ENCODE measurements around the gene CHTOP. TPM values are rescaled to one million over a fixed set of nuclear protein-coding genes. Genes with fewer than 3 reads are reported as not detected.
"Not testable (repeated sequence)": the region's sequence is repeated elsewhere in the genome, so short reads cannot be mapped to it uniquely, and the experiment has no call there.

Gene CHTOP
- total RNA-seq, 6 donors from 2014 or later = 51.3 to 89.1 (median 59.2) TPM

- H3K36me3 ChIP-seq = peaks cover 25 to 42% (median 38%) of the 10 kb centered on the region in 4 donors
- H3K9me3 ChIP-seq = no peaks in the 10 kb centered on the region
- peak overlapping the region in 1 of 4 donors; percentile 92 for H3K27ac ChIP-seq
- DNase-seq (no peak), ATAC-seq (ENCODE audit: low FRiP score in 2 of 2) (no peak)
- peaks cover 8 to 18% (median 13%) of the 10 kb centered on the region in 4 donors for H3K4me1 ChIP-seq
- H3K4me3 ChIP-seq = peak overlapping the region in 2 of 4 donors; percentile 78 to 95
- 63 to 78% methylated on average over 9 of the region's 9 CpGs for WGBS, 2 donors
- TF ChIP-seq POLR2AphosphoS5 (IDR thresholded peaks at IDR 0.05) = no peak
- TF ChIP-seq POLR2A (IDR thresholded peaks at IDR 0.05) = no peak
- no peak for TF ChIP-seq CTCF (IDR thresholded peaks at IDR 0.05)
- no peak for TF ChIP-seq EP300 (IDR thresholded peaks at IDR 0.05)
- no peaks in the 10 kb centered on the region for H3K27me3 ChIP-seq
These were observed 25.8 kb downstream of the CHTOP start for GRCh38 chr1:153659656-153660055.

- no peak for DNase-seq
- TF ChIP-seq POLR2AphosphoS5 (IDR thresholded peaks at IDR 0.05) (no peak), CTCF (IDR thresholded peaks at IDR 0.05) (no peak), POLR2A (IDR thresholded peaks at IDR 0.05) (no peak), EP300 (IDR thresholded peaks at IDR 0.05) (no peak)
- H3K27ac ChIP-seq = no peak overlapping the region
- 72 to 77% methylated on average over 8 of the region's 9 CpGs for WGBS, 2 donors
- no peak overlapping the region for H3K4me3 ChIP-seq
- H3K9me3 ChIP-seq = no peaks in the 10 kb centered on the region
- H3K27me3 ChIP-seq = no peaks in the 10 kb centered on the region
- peaks cover 39 to 57% (median 54%) of the 10 kb centered on the region in 4 donors for H3K36me3 ChIP-seq
- peaks cover 8 to 18% (median 13%) of the 10 kb centered on the region in 4 donors for H3K4me1 ChIP-seq
- no peak for ATAC-seq (ENCODE audit: low FRiP score in 2 of 2)
These were observed 27.3 kb downstream of the CHTOP start for GRCh38 chr1:153661111-153661708.

GRCh38 chr1:153662269-153662668 is 28.4 kb downstream of the CHTOP start:
- peaks cover 8 to 18% (median 13%) of the 10 kb centered on the region in 4 donors for H3K4me1 ChIP-seq
- 63% methylated on average over 2 of the region's 2 CpGs for WGBS, 2 donors
- no peak for DNase-seq
- no peaks in the 10 kb centered on the region for H3K9me3 ChIP-seq
- no peaks in the 10 kb centered on the region for H3K27me3 ChIP-seq
- no peak for ATAC-seq (ENCODE audit: low FRiP score in 2 of 2)
- peaks cover 49 to 68% (median 65%) of the 10 kb centered on the region in 4 donors for H3K36me3 ChIP-seq
- H3K27ac ChIP-seq = no peak overlapping the region
- TF ChIP-seq POLR2A (IDR thresholded peaks at IDR 0.05) (no peak), CTCF (IDR thresholded peaks at IDR 0.05) (no peak), POLR2AphosphoS5 (IDR thresholded peaks at IDR 0.05) (no peak)
- H3K4me3 ChIP-seq = no peak overlapping the region

- TF ChIP-seq EP300 (IDR thresholded peaks at IDR 0.05) (no peak), POLR2A (IDR thresholded peaks at IDR 0.05) (no peak), POLR2AphosphoS5 (IDR thresholded peaks at IDR 0.05) (no peak), CTCF (IDR thresholded peaks at IDR 0.05) (no peak)
- H3K9me3 ChIP-seq = no peaks in the 10 kb centered on the region
- H3K4me1 ChIP-seq = peaks cover 9 to 17% (median 13%) of the 10 kb centered on the region in 4 donors
- no peak for ATAC-seq (ENCODE audit: low FRiP score in 2 of 2)
- H3K27me3 ChIP-seq = no peaks in the 10 kb centered on the region
- no peak for DNase-seq
- H3K4me3 ChIP-seq = no peak overlapping the region
- H3K27ac ChIP-seq = no peak overlapping the region
- peaks cover 57 to 77% (median 73%) of the 10 kb centered on the region in 4 donors for H3K36me3 ChIP-seq
- 77 to 82% methylated on average over 5 of the region's 5 CpGs for WGBS, 2 donors
These were observed 29.3 kb downstream of the CHTOP start for GRCh38 chr1:153663211-153663610.

- H3K27me3 ChIP-seq = no peaks in the 10 kb centered on the region
- H3K36me3 ChIP-seq = peaks cover 59 to 73% (median 63%) of the 10 kb centered on the region in 4 donors
- H3K4me3 ChIP-seq = no peak overlapping the region
- H3K27ac ChIP-seq = no peak overlapping the region
- TF ChIP-seq EP300 (IDR thresholded peaks at IDR 0.05) = no peak
- no peak for TF ChIP-seq CTCF (IDR thresholded peaks at IDR 0.05)
- no peak for TF ChIP-seq POLR2AphosphoS5 (IDR thresholded peaks at IDR 0.05)
- DNase-seq (no peak), ATAC-seq (ENCODE audit: low FRiP score in 2 of 2) (no peak)
- H3K4me1 ChIP-seq = peaks cover 8 to 23% (median 19%) of the 10 kb centered on the region in 4 donors
- 89 to 90% methylated on average over 4 of the region's 4 CpGs for WGBS, 2 donors
- H3K9me3 ChIP-seq = no peaks in the 10 kb centered on the region
These were observed 33.6 kb downstream of the CHTOP start for GRCh38 chr1:153667439-153667838.

GRCh38 chr1:153668672-153669071 is 34.8 kb downstream of the CHTOP start:
- H3K36me3 ChIP-seq = peaks cover 50 to 61% (median 52%) of the 10 kb centered on the region in 4 donors
- not testable (repeated sequence) for H3K9me3 ChIP-seq; H3K27ac ChIP-seq; ATAC-seq (ENCODE audit: low FRiP score in 2 of 2); H3K4me3 ChIP-seq; DNase-seq; H3K27me3 ChIP-seq
- 91 to 96% methylated on average over 8 of the region's 8 CpGs for WGBS, 2 donors
- H3K4me1 ChIP-seq = peaks cover 8 to 23% (median 19%) of the 10 kb centered on the region in 4 donors

Data from upper lobe of left lung (tissue), 6 donors.